ENCODE measurements around the gene MLEC. TPM values are rescaled to one million over a fixed set of nuclear protein-coding genes. Genes with fewer than 3 reads are reported as not detected.
A peak's percentile ranks its signal among the peaks of the same experiment; 100 is the strongest.

The MLEC gene
- total RNA-seq, 2 donors from 2014 or later: 331 to 500 TPM

- Histone ChIP-seq H3K9ac (ENCODE audit: low read depth in 2 of 2, low read length in 2 of 2) (no peak overlapping the region), H3K27me3 (no peaks in the 10 kb centered on the region), H3K9me3 (no peaks in the 10 kb centered on the region), H3K36me3 (no peaks in the 10 kb centered on the region), H3K27ac (no peak overlapping the region), H3K4me1 (peaks cover 5% of the 10 kb centered on the region), H3K4me3 (no peak overlapping the region)
- DNase-seq: no peak
- TF ChIP-seq CTCF (IDR thresholded peaks at IDR 0.05): no peak
- intact Hi-C loops (cut with DNase I): no loop called here
These were observed 30.9 kb upstream of the MLEC start for GRCh38 chr12:120656008-120656407.

- DNase-seq: no peak
- Histone ChIP-seq H3K27ac (no peak overlapping the region), H3K4me3 (no peak overlapping the region), H3K9me3 (no peaks in the 10 kb centered on the region), H3K4me1 (peaks cover 5% of the 10 kb centered on the region), H3K36me3 (no peaks in the 10 kb centered on the region), H3K27me3 (no peaks in the 10 kb centered on the region), H3K9ac (ENCODE audit: low read depth in 2 of 2, low read length in 2 of 2) (no peak overlapping the region)
- intact Hi-C loops (cut with DNase I): no loop called here
- no peak for TF ChIP-seq CTCF (IDR thresholded peaks at IDR 0.05)
These were observed 28.4 kb upstream of the MLEC start for GRCh38 chr12:120658286-120659150.

GRCh38 chr12:120659151-120659525, 27.8 kb upstream of the MLEC start:
- DNase-seq: peak; percentile 53
- intact Hi-C loops (cut with DNase I): no loop called here
- Histone ChIP-seq H3K27ac (no peak overlapping the region), H3K9ac (ENCODE audit: low read depth in 2 of 2, low read length in 2 of 2) (no peak overlapping the region), H3K9me3 (no peaks in the 10 kb centered on the region), H3K4me1 (peaks cover 5% of the 10 kb centered on the region), H3K4me3 (no peak overlapping the region), H3K27me3 (no peaks in the 10 kb centered on the region), H3K36me3 (no peaks in the 10 kb centered on the region)
- no peak for TF ChIP-seq CTCF (IDR thresholded peaks at IDR 0.05)

GRCh38 chr12:120661432-120661831, 25.5 kb upstream of the MLEC start:
- TF ChIP-seq CTCF (IDR thresholded peaks at IDR 0.05): no peak
- H3K36me3 ChIP-seq: no peaks in the 10 kb centered on the region
- no peaks in the 10 kb centered on the region for H3K27me3 ChIP-seq
- no peak for DNase-seq
- no peak overlapping the region for H3K9ac ChIP-seq (ENCODE audit: low read depth in 2 of 2, low read length in 2 of 2)
- intact Hi-C loops (cut with DNase I): no loop called here
- peaks cover 5% of the 10 kb centered on the region for H3K4me1 ChIP-seq
- no peak overlapping the region for H3K4me3 ChIP-seq
- H3K9me3 ChIP-seq: no peaks in the 10 kb centered on the region
- H3K27ac ChIP-seq: no peak overlapping the region

GRCh38 chr12:120662879-120663278, 24.1 kb upstream of the MLEC start:
- intact Hi-C loops (cut with DNase I): no loop called here
- DNase-seq: no peak
- Histone ChIP-seq H3K4me3 (no peak overlapping the region), H3K9ac (ENCODE audit: low read depth in 2 of 2, low read length in 2 of 2) (no peak overlapping the region), H3K27ac (no peak overlapping the region), H3K9me3 (no peaks in the 10 kb centered on the region), H3K27me3 (no peaks in the 10 kb centered on the region), H3K4me1 (peaks cover 5% of the 10 kb centered on the region), H3K36me3 (no peaks in the 10 kb centered on the region)
- no peak for TF ChIP-seq CTCF (IDR thresholded peaks at IDR 0.05)
